ENCODE results near the gene MYBL2. TPM values are rescaled to one million over a fixed set of nuclear protein-coding genes. Genes with fewer than 3 reads are reported as not detected.
"Not testable (repeated sequence)": the region's sequence is repeated elsewhere in the genome, so short reads cannot be mapped to it uniquely, and the experiment has no call there.

MYBL2 gene
- total RNA-seq, 4 donors from 2014 or later: not detected

DNA sequence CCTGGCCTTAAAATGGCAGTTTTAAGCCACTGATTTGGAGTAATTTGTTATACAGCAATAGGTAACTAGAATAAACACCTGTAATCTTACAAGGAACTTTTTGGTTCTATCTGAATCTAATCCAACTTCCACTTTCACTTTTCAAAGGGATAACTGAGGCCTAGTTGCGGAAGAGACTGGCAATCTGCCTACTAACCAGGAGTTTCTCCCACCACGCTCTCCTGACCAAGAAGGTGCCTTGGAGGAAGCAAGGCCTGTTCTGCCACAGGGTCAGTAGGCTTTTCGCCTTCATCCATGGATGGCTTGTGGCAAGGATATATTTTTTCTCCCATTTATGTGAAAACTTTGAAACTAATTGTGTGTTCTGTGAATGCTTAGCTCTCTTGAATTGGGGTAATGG is 12.9 kb upstream of the MYBL2 start:
- TF ChIP-seq POLR2A (IDR thresholded peaks at IDR 0.05) (no peak), EP300 (IDR thresholded peaks at IDR 0.05) (no peak)
- TF ChIP-seq, protein P1, sequence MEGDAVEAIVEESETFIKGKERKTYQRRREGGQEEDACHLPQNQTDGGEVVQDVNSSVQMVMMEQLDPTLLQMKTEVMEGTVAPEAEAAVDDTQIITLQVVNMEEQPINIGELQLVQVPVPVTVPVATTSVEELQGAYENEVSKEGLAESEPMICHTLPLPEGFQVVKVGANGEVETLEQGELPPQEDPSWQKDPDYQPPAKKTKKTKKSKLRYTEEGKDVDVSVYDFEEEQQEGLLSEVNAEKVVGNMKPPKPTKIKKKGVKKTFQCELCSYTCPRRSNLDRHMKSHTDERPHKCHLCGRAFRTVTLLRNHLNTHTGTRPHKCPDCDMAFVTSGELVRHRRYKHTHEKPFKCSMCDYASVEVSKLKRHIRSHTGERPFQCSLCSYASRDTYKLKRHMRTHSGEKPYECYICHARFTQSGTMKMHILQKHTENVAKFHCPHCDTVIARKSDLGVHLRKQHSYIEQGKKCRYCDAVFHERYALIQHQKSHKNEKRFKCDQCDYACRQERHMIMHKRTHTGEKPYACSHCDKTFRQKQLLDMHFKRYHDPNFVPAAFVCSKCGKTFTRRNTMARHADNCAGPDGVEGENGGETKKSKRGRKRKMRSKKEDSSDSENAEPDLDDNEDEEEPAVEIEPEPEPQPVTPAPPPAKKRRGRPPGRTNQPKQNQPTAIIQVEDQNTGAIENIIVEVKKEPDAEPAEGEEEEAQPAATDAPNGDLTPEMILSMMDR (IDR thresholded peaks at IDR 0.05): no peak
- DNase-seq (ENCODE audit: low spot score in 2 of 2): no peak
- Histone ChIP-seq H3K4me1 (peaks cover 0 to 10% (median 0%) of the 10 kb centered on the region in 4 donors), H3K27me3 (no peaks in the 10 kb centered on the region), H3K4me3 (no peak overlapping the region), H3K27ac (no peak overlapping the region), H3K36me3 (peaks cover 0 to 7% (median 0%) of the 10 kb centered on the region in 3 donors), H3K9me3 (no peaks in the 10 kb centered on the region)
- WGBS, 2 donors: 93 to 94% methylated on average over 3 of the region's 3 CpGs

DNA sequence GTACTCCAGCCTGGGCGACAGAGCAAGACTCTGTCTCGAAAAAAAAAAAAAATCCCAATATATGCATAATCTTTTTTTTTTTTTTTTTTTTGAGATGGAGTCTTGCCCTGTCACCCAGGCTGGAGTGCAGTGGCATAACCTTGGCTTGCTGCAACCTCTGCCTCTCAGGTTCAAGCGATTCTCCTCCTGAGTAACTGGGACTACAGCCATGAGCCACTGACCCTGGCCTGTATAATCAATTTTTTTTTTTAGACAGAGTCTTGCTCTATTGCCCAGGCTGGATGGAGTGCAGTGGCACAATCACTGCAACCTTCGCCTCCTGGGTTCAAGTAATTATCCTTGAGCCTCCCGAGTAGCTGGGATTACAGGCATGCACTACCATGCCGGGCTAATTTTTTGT is 11.7 kb upstream of the MYBL2 start:
- 78 to 89% methylated on average over 6 of the region's 6 CpGs for WGBS, 2 donors
- H3K4me3 ChIP-seq; H3K9me3 ChIP-seq; H3K36me3 ChIP-seq; H3K27ac ChIP-seq; H3K27me3 ChIP-seq; DNase-seq (ENCODE audit: low spot score in 2 of 2): not testable (repeated sequence)
- H3K4me1 ChIP-seq: peaks cover 0 to 10% (median 0%) of the 10 kb centered on the region in 4 donors

DNA sequence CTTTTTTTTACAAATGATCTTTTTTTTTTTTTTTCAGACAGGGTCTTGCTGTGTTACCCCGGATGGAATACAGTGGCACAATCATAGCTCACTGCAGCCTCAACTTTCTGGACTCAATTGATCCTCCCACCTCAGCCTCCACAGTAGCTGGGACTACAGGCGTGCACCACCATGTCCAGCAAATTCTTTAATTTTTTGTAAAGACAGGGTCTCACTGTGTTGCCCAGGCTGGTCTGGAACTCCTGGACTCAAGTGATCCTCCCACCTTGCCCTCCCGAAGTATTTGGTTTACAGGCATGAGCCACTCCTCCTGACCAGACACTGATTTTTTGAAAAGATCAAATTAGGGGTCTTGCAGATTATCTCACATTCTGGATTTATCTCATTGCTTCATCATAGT is 11.0 kb upstream of the MYBL2 start:
- H3K36me3 ChIP-seq: no peaks in the 10 kb centered on the region
- 68 to 72% methylated on average over 3 of the region's 3 CpGs for WGBS, 2 donors
- no peak overlapping the region for H3K4me3 ChIP-seq
- DNase-seq (ENCODE audit: low spot score in 2 of 2): no peak
- H3K27me3 ChIP-seq: no peaks in the 10 kb centered on the region
- TF ChIP-seq POLR2A (IDR thresholded peaks at IDR 0.05) (no peak), EP300 (IDR thresholded peaks at IDR 0.05) (no peak)
- TF ChIP-seq, protein P1 (IDR thresholded peaks at IDR 0.05): no peak
- no peaks in the 10 kb centered on the region for H3K9me3 ChIP-seq
- peaks cover 0 to 10% (median 0%) of the 10 kb centered on the region in 4 donors for H3K4me1 ChIP-seq
- H3K27ac ChIP-seq: no peak overlapping the region

DNA sequence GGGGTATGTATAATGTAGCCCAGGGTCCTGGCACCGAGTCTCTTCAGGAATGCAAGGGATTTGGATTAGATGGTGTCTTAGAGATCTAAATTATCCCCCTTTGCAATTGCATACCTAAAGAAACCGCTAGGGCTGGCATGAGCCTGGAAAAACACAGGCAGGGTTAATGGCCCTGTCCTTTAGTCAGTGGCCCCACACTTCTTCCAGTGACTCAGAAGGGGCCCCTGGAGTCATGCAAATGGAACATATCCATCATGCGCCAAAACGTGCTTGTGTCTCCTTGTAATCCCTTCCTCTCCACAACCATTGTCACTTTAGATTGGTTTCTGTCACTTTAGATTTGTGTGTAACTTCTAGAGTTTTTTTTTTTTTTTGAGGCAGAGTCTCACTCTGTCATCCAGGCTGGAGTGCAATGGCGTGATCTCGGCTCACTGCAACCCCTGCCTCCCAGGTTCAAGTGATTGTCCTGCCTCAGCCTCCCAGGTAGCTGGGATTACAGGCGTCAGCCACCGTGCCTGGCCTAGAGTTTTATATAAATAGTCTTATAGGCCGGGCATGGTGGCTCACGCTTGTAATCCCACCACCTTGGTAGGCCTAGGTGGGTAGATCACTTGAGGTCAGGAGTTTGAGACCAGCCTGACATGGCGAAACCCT is 8.7 kb upstream of the MYBL2 start:
- no peaks in the 10 kb centered on the region for H3K9me3 ChIP-seq
- 76 to 81% methylated on average over 11 of the region's 11 CpGs for WGBS, 2 donors
- H3K4me3 ChIP-seq: peak overlapping the region in 2 of 4 donors; percentile 56 to 64
- H3K27me3 ChIP-seq: no peaks in the 10 kb centered on the region
- peak overlapping the region in 1 of 4 donors; percentile 86 for H3K27ac ChIP-seq
- H3K4me1 ChIP-seq: peaks cover 0 to 10% (median 0%) of the 10 kb centered on the region in 4 donors
- no peak for DNase-seq (ENCODE audit: low spot score in 2 of 2)
- H3K36me3 ChIP-seq: no peaks in the 10 kb centered on the region
- TF ChIP-seq, protein P1 (IDR thresholded peaks at IDR 0.05): no peak
- TF ChIP-seq EP300 (IDR thresholded peaks at IDR 0.05) (no peak), POLR2A (IDR thresholded peaks at IDR 0.05) (no peak)

DNA sequence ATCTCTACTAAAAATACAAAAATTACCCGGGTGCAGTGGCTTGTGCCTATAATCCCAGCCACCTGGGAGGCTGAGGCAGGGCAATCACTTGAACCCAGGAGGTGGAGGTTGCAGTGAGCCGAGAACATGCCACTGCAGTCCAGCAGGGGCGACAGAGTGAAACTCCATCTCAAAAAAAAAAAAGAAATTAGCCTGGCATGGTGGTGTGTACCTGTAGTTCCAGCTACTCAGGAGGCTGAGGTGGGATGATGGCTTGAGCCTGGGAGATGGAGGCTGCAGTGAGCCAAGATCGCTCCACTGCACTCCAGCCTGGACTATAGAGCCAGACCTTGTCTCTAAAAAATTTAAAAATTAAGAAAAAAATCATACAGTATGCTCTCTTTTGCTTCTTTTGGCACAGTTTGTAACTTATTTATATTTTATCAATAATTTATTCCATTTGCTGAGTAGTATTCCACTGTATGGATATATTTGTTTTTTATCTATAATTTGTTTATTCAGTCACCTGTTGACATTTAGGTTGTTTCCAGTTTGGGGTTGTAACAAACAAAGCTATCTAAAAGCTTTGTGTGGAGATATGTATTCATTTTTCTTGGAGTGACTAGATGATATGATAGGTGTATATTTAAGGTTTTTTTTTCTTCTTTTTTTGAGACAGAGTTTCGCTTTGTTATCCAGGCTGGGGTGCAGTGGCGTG is 8.0 kb upstream of the MYBL2 start:
- 88 to 93% methylated on average over 6 of the region's 6 CpGs for WGBS, 2 donors
- H3K27me3 ChIP-seq: no peaks in the 10 kb centered on the region
- no peak overlapping the region for H3K4me3 ChIP-seq
- no peaks in the 10 kb centered on the region for H3K9me3 ChIP-seq
- no peak for DNase-seq (ENCODE audit: low spot score in 2 of 2)
- TF ChIP-seq EP300 (IDR thresholded peaks at IDR 0.05): no peak
- H3K27ac ChIP-seq: no peak overlapping the region
- H3K4me1 ChIP-seq: peaks cover 0 to 10% (median 0%) of the 10 kb centered on the region in 4 donors
- no peaks in the 10 kb centered on the region for H3K36me3 ChIP-seq

DNA sequence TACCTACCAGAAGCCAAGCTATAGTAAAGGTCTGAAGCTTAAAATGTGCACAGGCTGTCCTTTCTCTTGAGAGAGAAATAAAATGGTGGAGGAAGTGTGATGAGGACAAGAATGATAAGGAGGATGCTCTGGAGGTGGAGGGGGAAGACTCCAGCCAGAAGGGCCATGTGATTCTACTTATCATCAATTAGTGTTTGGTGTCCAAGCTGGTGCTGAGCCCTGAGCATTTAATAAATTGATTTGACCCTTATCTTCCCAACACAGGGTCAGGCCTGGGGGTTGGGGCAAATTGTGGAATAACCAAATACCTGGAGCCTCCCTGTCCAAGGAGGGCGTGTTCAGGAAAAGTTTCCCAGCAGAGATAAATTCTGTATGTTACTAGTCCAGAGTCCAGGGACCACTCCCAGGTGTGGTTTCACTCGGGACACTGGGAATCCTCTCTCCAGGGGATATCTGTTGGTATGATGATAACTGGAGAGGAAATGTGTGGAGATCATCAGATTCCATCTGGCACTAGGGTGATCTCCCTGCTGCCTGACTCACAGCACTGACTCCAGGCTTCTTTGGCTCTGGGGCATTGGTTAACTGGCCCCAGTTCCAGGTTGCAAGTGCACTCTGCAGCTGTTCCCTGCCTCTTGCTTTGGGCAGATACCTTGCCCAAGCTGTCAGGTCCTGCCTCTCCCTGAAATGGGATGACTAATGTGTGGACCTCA is 3.8 kb upstream of the MYBL2 start:
- no peak overlapping the region for H3K4me3 ChIP-seq
- H3K4me1 ChIP-seq: peaks cover 0 to 15% (median 4%) of the 10 kb centered on the region in 4 donors
- 73 to 81% methylated on average over 2 of the region's 2 CpGs for WGBS, 2 donors
- H3K36me3 ChIP-seq: no peaks in the 10 kb centered on the region
- H3K9me3 ChIP-seq: no peaks in the 10 kb centered on the region
- no peak overlapping the region for H3K27ac ChIP-seq
- peaks cover 0 to 30% of the 10 kb centered on the region in 2 donors for H3K27me3 ChIP-seq
- no peak for DNase-seq (ENCODE audit: low spot score in 2 of 2)
- TF ChIP-seq POLR2A (IDR thresholded peaks at IDR 0.05) (no peak), EP300 (IDR thresholded peaks at IDR 0.05) (no peak)
- TF ChIP-seq, protein P1 (IDR thresholded peaks at IDR 0.05): no peak
